A549 treated with Hydrocortisone at 1 μM for 4 hours (cell line): Measurements from ENCODE around the gene XYLT1. TPM values are rescaled to one million over a fixed set of nuclear protein-coding genes. Genes with fewer than 3 reads are reported as not detected.

Experiments
- total RNA-seq: library from RNA; stranded (reverse); fragments of 200-300 nt; extraction: Qiagen RNA extraction; gene quantifications from 5 replicates; pipeline ENCODE4 v1.2.3, GENCODE V29; 2022

The XYLT1 gene
- total RNA-seq = 0.59 to 1.1 TPM (median 0.77 TPM) in 5 replicates

GRCh38 chr16:17470908-17471718 lies at the start of gene XYLT1:
Gene XYLT1 (minus strand): TSS chr16:17470960. CDS start chr16:17470796, 164 bp downstream.

